Peyer's patch (tissue), 4 donors: Measurements from ENCODE around the gene MXD4. TPM values are rescaled to one million over a fixed set of nuclear protein-coding genes. Genes with fewer than 3 reads are reported as not detected.
"Not testable (repeated sequence)": the region's sequence is repeated elsewhere in the genome, so short reads cannot be mapped to it uniquely, and the experiment has no call there.

Source experiments
- DNase-seq, 3 donors: peaks; one replicate each; pipeline ENCODE4 v3.0.0-alpha.2; 2017 to 2019
- H3K27ac ChIP-seq, 4 donors: fragments of 200-600 bp; sonication (generic); one replicate each; pipeline ENCODE4 v1.5.1; 2016 to 2019
- H3K27me3 ChIP-seq, 2 donors: fragments of 200-600 bp; sonication (generic); one replicate each; pipeline ENCODE4 v1.5.1; 2019
- H3K36me3 ChIP-seq, 3 donors: fragments of 200-600 bp; sonication (generic); one replicate each; pipeline ENCODE4 v1.5.1; 2016 to 2019
- H3K4me1 ChIP-seq, 4 donors: fragments of 200-600 bp; sonication (generic); one replicate each; pipeline ENCODE4 v1.5.1; 2016 to 2019
- H3K4me3 ChIP-seq, 4 donors: fragments of 200-600 bp; sonication (generic); 1 replicate in 3 of 4; 2 replicates in 1 of 4; pipeline ENCODE4 v1.5.1; 2016 to 2019; ENCODE audit warnings: mild to moderate bottlenecking in 1 of 4
- H3K9me3 ChIP-seq, 4 donors: fragments of 200-600 bp; sonication (generic); one replicate each; pipeline ENCODE4 v1.5.1; 2016 to 2019; ENCODE audit warnings: mild to moderate bottlenecking in 1 of 4
- POLR2A ChIP-seq, 2 donors: fragments of 450-650 bp; IDR thresholded peaks; one replicate each; pipeline ENCODE4 v1.5.1; 2017; ENCODE audit warnings: antibody characterized with exemption in 2 of 2, mild to moderate bottlenecking in 2 of 2, moderate library complexity in 2 of 2
- total RNA-seq, 4 donors: library from RNA; depleted of rRNA; stranded (reverse); fragments of >200 nt; gene quantifications; one replicate each; pipeline ENCODE4 v1.1.0, GENCODE V29; 2016
- TF ChIP-seq, protein P1 (sequence below), 6 experiments: fragments of 450-650 bp in 4 of 6; fragments of 200-600 bp in 2 of 6; sonication (generic) in 1 of 6; IDR thresholded peaks; one replicate each; pipeline ENCODE4 v1.5.1; 2017 to 2019; ENCODE audit warnings: antibody characterized with exemption in 6 of 6, mild to moderate bottlenecking in 3 of 6, moderate library complexity in 1 of 6

MXD4 gene
- total RNA-seq, 4 donors from 2014 or later = 28.9 to 52.5 (median 44.0) TPM

DNA sequence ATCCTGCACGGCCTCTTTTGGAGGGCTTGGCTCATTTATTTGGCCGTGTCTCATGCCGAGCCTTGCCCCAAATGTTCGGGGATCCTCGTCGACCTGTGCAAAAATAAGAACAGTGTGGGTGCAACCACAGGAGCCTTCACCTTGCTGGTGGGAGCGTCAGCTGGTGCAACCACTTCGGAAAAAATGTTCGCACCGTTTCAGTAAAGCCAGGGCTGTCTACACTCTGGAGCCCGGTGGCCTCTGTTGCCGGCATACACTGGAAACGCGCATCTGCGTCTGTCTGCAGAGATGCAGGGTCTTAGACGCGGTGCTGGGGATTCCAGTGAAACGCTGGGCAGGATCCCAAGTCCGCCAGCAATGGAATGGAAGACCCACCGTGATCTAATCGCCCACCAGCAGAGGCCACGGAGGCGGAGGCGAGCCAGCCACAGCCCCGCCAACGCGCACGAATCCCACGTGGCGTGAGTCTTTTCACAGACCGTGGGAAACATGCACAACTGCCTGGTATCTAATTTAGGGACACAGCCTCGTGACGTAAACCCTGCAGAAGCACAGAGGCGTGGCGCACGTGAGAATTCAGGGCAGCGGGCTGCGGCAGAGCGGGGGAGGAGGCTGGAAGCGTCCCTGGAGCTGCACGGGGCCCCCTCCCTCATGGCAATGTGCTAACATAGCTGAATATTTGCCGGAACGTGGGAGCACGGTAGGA is 13.8 kb upstream of the MXD4 start:
- H3K36me3 ChIP-seq = peaks cover 0 to 17% (median 0%) of the 10 kb centered on the region in 3 donors
- DNase-seq = no peak
- H3K27me3 ChIP-seq = no peaks in the 10 kb centered on the region
- TF ChIP-seq, protein P1, sequence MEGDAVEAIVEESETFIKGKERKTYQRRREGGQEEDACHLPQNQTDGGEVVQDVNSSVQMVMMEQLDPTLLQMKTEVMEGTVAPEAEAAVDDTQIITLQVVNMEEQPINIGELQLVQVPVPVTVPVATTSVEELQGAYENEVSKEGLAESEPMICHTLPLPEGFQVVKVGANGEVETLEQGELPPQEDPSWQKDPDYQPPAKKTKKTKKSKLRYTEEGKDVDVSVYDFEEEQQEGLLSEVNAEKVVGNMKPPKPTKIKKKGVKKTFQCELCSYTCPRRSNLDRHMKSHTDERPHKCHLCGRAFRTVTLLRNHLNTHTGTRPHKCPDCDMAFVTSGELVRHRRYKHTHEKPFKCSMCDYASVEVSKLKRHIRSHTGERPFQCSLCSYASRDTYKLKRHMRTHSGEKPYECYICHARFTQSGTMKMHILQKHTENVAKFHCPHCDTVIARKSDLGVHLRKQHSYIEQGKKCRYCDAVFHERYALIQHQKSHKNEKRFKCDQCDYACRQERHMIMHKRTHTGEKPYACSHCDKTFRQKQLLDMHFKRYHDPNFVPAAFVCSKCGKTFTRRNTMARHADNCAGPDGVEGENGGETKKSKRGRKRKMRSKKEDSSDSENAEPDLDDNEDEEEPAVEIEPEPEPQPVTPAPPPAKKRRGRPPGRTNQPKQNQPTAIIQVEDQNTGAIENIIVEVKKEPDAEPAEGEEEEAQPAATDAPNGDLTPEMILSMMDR (IDR thresholded peaks at IDR 0.05) = no peak
- no peak for TF ChIP-seq POLR2A (IDR thresholded peaks at IDR 0.05)
- H3K4me3 ChIP-seq = no peak overlapping the region
- no peak overlapping the region for H3K27ac ChIP-seq
- no peaks in the 10 kb centered on the region for H3K4me1 ChIP-seq
- H3K9me3 ChIP-seq = no peaks in the 10 kb centered on the region

- not testable (repeated sequence) for H3K4me1 ChIP-seq, H3K9me3 ChIP-seq, DNase-seq
Measured at GRCh38 chr4:2275044-2275397, 13.1 kb upstream of the MXD4 start.

DNA sequence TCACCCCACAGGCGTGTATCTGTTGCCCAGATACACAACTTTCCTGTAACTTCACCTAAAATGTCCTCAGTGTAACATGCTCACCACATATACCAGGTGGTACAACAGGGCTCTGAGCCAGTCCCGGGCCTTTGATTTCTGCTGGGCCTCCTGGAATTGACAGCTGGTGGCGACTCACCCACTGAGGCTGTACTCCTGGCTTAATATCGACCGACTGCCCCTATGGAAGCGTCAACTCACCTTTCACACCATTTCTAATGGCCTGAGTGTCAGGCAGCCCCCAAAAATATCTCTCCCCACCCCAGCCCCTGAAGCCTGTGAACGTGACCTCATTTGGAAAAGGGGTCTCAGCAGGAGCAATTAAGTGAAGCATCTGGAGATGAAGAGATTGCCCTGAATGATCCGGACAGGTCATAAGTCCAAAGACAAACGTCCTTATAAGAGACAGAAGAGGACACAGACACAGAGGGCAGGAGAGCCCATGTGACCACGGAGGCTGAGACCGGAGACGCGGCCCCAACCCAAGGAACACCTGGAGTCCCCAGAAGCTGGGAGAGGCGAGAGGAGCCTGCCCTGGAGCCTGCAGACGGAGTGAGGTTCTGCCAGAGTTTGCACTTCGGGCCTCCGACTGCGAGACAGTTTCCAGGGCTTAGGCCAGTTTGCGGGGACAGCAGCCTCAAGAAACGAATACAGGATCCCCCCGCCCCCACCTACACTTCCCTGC is 12.6 kb upstream of the MXD4 start:
- no peaks in the 10 kb centered on the region for H3K4me1 ChIP-seq
- H3K4me3 ChIP-seq = no peak overlapping the region
- no peak for TF ChIP-seq POLR2A (IDR thresholded peaks at IDR 0.05)
- TF ChIP-seq, protein P1 (IDR thresholded peaks at IDR 0.05) = no peak
- H3K36me3 ChIP-seq = peaks cover 0 to 23% (median 0%) of the 10 kb centered on the region in 3 donors
- H3K9me3 ChIP-seq = no peaks in the 10 kb centered on the region
- no peak overlapping the region for H3K27ac ChIP-seq
- H3K27me3 ChIP-seq = no peaks in the 10 kb centered on the region
- no peak for DNase-seq

More at GRCh38 chr4:2275044-2275397, 13.1 kb upstream of the MXD4 start:
- H3K27ac ChIP-seq, H3K4me3 ChIP-seq, H3K27me3 ChIP-seq: not testable (repeated sequence)
- peaks cover 0 to 23% (median 0%) of the 10 kb centered on the region in 3 donors for H3K36me3 ChIP-seq

DNA sequence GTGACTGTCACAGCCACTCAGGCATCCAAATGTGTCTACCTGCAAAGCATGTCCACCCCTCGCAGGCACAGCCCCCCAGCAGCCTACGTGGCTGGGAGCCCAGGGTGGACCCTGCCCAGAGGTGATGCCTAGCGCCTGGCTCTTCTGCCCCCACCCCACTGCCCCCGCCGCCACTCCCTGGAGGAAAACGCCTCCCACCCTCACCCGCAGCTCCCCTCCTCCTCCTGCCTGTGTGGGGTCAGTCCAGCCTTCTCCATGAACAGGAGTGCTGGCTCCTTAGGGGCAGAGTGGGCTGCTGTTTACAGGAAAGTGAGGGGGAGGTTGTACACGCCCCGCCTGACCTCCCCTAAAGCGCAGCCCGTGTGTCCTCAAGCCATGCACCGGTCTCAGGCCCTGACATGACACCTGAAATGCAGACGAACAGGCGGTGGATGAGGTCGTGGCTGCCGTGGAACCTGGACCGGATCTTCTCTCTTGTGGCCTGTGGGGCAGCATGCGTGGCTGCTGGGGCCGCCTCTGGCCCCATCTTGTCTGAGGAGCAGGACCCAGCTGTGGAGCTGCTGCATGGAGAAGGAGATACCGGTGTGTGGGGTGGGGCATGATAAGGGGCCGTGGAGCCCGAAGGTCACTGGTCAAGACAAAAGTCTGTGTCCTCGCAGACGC is 11.9 kb upstream of the MXD4 start:
- H3K4me3 ChIP-seq = no peak overlapping the region
- H3K9me3 ChIP-seq = no peaks in the 10 kb centered on the region
- H3K27me3 ChIP-seq = no peaks in the 10 kb centered on the region
- no peak overlapping the region for H3K27ac ChIP-seq
- no peak for DNase-seq
- H3K36me3 ChIP-seq = peaks cover 0 to 23% (median 0%) of the 10 kb centered on the region in 3 donors
- H3K4me1 ChIP-seq = no peaks in the 10 kb centered on the region
- no peak for TF ChIP-seq POLR2A (IDR thresholded peaks at IDR 0.05)
- TF ChIP-seq, protein P1 (IDR thresholded peaks at IDR 0.05) = no peak

- no peak overlapping the region for H3K4me3 ChIP-seq
Measured at GRCh38 chr4:2273221-2273620, 11.3 kb upstream of the MXD4 start.

More at GRCh38 chr4:2273221-2273620, 11.3 kb upstream of the MXD4 start:
- H3K9me3 ChIP-seq = no peaks in the 10 kb centered on the region
- H3K36me3 ChIP-seq = peaks cover 0 to 23% (median 0%) of the 10 kb centered on the region in 3 donors
- no peak overlapping the region for H3K27ac ChIP-seq
- no peak for DNase-seq
- no peak for TF ChIP-seq POLR2A (IDR thresholded peaks at IDR 0.05)
- TF ChIP-seq, protein P1 (IDR thresholded peaks at IDR 0.05) = no peak
- H3K4me1 ChIP-seq = no peaks in the 10 kb centered on the region
- H3K27me3 ChIP-seq = no peaks in the 10 kb centered on the region
